ENCODE data around the gene RAMP1.

- no peak for TF ChIP-seq POLR2A (IDR thresholded peaks at IDR 0.05)
- TF ChIP-seq, protein P1, sequence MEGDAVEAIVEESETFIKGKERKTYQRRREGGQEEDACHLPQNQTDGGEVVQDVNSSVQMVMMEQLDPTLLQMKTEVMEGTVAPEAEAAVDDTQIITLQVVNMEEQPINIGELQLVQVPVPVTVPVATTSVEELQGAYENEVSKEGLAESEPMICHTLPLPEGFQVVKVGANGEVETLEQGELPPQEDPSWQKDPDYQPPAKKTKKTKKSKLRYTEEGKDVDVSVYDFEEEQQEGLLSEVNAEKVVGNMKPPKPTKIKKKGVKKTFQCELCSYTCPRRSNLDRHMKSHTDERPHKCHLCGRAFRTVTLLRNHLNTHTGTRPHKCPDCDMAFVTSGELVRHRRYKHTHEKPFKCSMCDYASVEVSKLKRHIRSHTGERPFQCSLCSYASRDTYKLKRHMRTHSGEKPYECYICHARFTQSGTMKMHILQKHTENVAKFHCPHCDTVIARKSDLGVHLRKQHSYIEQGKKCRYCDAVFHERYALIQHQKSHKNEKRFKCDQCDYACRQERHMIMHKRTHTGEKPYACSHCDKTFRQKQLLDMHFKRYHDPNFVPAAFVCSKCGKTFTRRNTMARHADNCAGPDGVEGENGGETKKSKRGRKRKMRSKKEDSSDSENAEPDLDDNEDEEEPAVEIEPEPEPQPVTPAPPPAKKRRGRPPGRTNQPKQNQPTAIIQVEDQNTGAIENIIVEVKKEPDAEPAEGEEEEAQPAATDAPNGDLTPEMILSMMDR (IDR thresholded peaks at IDR 0.05): no peak
Measured at GRCh38 chr2:237909075-237909695, 49.8 kb downstream of the RAMP1 start.

All from prostate gland (tissue), 2 donors.